Temporal lobe (tissue), 1 donor: Measurements from ENCODE around the gene QRFP. TPM values are rescaled to one million over a fixed set of nuclear protein-coding genes. Genes with fewer than 3 reads are reported as not detected.

ENCODE experiments used
- total RNA-seq: library from RNA; depleted of rRNA; stranded (reverse); fragments of >200 nt; gene quantifications from one replicate; pipeline ENCODE4 v1.2.3, GENCODE V29; 2014

QRFP gene
- total RNA-seq, 1 donor from 2014 or later, result not detected

Other genes with a start within 250 kb of the QRFP start
- not detected for gene PRDM12, start 232.2 kb downstream of the QRFP start, total RNA-seq
- gene EXOSC2, start 203.0 kb downstream of the QRFP start, total RNA-seq, result 30.5 TPM
- 30.5 TPM for gene ABL1, start 61.6 kb downstream of the QRFP start, total RNA-seq
- gene FIBCD1, start 42.4 kb upstream of the QRFP start, total RNA-seq, result 0.74 TPM
- 2.7 TPM for gene LAMC3, start 112.4 kb upstream of the QRFP start, total RNA-seq
- gene AIF1L, start 199.7 kb upstream of the QRFP start, total RNA-seq, result 14.0 TPM
- 14.8 TPM for gene NUP214, start 228.8 kb upstream of the QRFP start, total RNA-seq